ENCODE data around the gene FAM136A. TPM values are rescaled to one million over a fixed set of nuclear protein-coding genes. Genes with fewer than 3 reads are reported as not detected.
"Not testable (repeated sequence)": the region's sequence is repeated elsewhere in the genome, so short reads cannot be mapped to it uniquely, and the experiment has no call there.

FAM136A gene
- polyA plus RNA-seq, 1 donor = 36.9 TPM

DNA sequence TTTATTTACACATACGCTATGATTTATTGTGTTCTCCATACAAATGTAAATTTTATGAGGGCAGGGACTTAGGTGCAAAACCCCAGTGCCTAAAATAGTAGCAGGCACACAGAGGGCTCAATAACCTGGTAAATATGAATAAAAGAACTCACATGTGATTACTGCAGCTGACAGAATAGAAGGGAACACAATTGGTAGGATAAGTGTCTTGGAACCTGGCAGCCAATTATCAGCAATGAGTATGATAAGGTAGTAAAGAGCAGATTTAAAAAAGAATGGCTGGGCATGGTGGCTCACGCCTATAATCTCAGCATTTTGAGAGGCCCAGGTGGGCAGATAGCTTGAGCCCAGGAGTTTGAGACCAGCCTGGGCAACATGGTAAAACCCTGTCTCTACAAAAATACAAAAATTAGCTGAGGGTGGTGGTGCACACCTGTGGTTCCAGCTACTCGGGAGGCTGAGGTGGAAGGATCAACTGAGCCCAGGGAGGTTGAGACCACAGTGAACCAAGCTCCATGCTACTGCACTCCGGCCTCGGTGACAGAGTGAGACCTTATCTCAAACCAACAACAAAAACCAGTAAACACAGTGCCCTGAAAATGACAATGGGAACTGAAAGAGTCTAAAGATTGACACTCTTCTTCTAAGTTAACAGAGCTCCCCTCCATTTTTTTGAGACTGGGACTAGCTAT, 18.2 kb downstream of the FAM136A start:
- DNase-seq = no peak

DNA sequence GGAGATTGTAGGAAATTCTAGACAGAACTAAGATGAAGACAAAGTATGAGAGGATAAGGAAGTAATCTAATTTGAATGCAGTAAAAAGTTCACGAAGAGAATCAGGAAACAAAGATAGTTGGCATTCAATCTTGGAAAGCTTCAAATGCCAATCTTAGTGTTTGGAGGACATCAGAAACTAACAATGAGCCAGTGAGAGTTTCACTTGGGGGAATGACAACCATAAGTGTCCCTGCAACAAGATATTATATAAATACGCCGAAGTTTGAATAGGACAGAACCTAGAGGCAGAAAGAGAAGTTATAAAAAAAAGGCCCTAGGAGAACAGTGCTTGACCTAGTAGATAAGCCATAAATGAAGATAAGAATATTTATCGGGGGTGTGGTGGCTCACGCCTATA, 19.4 kb downstream of the FAM136A start:
- DNase-seq = no peak

- DNase-seq = no peak
Observed at GRCh38 chr2:70280242-70280798, 21.5 kb downstream of the FAM136A start.

GRCh38 chr2:70270323-70270722, 31.5 kb downstream of the FAM136A start:
- no peak for DNase-seq

- not testable (repeated sequence) for DNase-seq
Observed at GRCh38 chr2:70269422-70270302, 32.2 kb downstream of the FAM136A start.

- not testable (repeated sequence) for DNase-seq
Observed at GRCh38 chr2:70266925-70267324, 34.9 kb downstream of the FAM136A start.

DNA sequence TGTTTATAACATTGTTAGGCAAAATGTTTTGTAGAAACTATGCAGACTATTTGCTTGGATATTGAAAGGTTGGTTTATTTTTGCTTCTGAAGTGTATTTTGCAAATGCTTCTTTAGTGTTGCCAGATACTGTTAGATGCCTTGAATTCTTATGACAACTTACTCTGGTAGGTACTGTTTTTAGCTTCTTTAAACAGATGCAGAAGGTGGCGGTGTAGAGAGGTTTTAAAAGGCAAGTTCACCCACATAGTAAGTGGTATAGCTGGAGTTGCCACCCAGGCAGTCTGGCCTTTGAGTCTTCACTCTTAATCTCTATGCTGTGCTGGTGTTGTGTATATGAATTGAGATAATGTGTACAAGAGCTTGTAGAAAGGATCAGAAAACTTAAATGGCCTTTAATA, 40.4 kb downstream of the FAM136A start:
- no peak for DNase-seq

- DNase-seq = peak; percentile 56
Observed at GRCh38 chr2:70258532-70258875, 43.4 kb downstream of the FAM136A start.

- no peak for DNase-seq
Observed at GRCh38 chr2:70255637-70256314, 46.1 kb downstream of the FAM136A start.

- no peak for DNase-seq
Observed at GRCh38 chr2:70250434-70250833, 51.4 kb downstream of the FAM136A start.

DNA sequence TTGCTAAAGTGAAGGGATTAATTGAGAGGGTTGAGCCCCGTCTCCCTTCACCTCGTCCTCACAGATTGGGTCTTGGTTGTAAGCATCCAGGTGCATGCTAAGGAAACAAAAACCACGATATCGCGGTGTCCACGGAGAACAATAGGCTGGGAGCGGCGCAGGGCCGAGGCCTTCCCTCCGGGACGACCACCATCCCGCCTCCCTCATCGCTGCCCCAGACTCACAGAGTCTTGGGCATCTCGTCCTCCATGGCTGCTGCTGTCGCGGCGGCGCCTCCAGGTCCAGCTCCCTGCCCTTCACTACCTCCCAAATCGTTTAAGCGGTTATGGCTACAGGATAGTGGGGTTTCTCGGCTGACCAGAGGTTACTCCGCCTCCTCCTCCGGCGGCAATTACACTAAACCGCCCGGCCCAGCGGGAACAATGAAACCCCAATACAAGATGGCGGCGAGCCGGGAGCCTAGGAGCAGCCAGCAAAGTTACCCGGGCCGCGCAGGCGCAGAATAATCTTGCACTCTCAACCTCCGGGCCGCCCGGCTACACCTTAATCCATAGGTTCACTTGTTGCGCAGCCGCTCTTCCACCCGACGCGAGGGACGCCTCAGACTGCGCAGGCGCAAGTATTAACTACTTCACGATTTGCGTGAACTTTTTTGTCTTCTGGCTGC, 53.6 kb downstream of the FAM136A start, which contains the start of gene TIA1:
Gene TIA1 (minus strand): TSS at position 448 of the 667 bp plus-strand sequence. CDS start 198 bp downstream, at position 250.
- DNase-seq = peak; percentile 98

- peak; percentile 55 for DNase-seq
Observed at GRCh38 chr2:70247364-70248180, 54.3 kb downstream of the FAM136A start.

Other genes with a start within 250 kb of the FAM136A start
- gene PCBP1, start 214.6 kb downstream of the FAM136A start, polyA plus RNA-seq (ENCODE audit: insufficient read length) = 290 TPM
- 7.5 TPM for gene C2orf42, start 111.0 kb downstream of the FAM136A start, polyA plus RNA-seq (ENCODE audit: insufficient read length)
- gene TIA1, start 53.4 kb downstream of the FAM136A start, polyA plus RNA-seq (ENCODE audit: insufficient read length) = 181 TPM
- gene PCYOX1, start 43.9 kb downstream of the FAM136A start, polyA plus RNA-seq (ENCODE audit: insufficient read length) = 32.0 TPM
- 51.9 TPM for gene SNRPG, start 8.3 kb downstream of the FAM136A start, polyA plus RNA-seq (ENCODE audit: insufficient read length)

Data from hindlimb muscle (tissue), 1 donor.